Measurements from ENCODE around the gene LLGL2.

Gene LLGL2

DNA sequence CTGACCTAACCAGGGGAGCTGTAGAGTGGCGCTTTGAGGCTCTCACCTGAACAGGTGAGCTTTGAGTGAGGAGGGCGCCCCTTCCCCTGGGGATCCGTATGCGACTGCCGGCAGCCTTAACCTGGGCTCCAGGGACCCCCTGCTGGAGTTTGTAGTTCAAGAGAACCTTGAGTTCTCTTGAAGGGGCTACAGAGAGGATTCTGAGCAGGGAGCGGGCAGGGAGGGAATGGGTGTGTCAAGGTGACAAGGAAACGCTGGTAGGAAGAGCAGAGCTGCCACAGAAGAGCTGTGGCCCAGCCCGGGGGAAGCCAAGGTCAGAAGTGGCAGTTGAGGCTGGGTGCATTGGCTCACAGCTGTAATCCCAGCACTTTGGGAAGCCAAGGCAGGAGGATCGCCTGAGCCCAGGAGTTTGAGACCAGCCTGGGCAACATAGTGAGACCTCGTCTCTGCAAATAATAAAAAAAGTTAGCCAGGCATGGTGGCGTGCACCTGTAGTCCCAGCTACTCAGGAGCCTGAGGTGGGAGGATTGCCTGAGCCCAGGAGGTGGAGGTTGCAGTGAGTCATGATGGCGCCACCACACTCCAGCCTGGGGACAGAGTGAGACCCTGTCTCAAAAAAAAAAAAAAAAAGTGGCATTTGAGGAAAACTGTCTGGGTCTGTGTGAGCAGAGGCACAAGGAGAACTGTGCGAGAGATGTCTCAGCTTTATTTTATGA, 1.2 kb downstream of the LLGL2 start:
- TF ChIP-seq, protein P1, sequence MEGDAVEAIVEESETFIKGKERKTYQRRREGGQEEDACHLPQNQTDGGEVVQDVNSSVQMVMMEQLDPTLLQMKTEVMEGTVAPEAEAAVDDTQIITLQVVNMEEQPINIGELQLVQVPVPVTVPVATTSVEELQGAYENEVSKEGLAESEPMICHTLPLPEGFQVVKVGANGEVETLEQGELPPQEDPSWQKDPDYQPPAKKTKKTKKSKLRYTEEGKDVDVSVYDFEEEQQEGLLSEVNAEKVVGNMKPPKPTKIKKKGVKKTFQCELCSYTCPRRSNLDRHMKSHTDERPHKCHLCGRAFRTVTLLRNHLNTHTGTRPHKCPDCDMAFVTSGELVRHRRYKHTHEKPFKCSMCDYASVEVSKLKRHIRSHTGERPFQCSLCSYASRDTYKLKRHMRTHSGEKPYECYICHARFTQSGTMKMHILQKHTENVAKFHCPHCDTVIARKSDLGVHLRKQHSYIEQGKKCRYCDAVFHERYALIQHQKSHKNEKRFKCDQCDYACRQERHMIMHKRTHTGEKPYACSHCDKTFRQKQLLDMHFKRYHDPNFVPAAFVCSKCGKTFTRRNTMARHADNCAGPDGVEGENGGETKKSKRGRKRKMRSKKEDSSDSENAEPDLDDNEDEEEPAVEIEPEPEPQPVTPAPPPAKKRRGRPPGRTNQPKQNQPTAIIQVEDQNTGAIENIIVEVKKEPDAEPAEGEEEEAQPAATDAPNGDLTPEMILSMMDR (IDR thresholded peaks at IDR 0.05; ENCODE audit: insufficient read depth, low read length, missing control alignments): no peak
- no peak overlapping the region for H3K4me3 ChIP-seq (ENCODE audit: low read depth, low read length)
- POLR2A ChIA-PET: no interaction called here
- DNase-seq (ENCODE audit: low read depth, low spot score): no peak
- CTCF ChIA-PET: interaction anchor here (0.8 to 1.9 kb wide), 2 partner anchors 10 to 223 kb away, joined by 4 to 9 read pairs; partner anchors contain the start of gene TSEN54

DNA sequence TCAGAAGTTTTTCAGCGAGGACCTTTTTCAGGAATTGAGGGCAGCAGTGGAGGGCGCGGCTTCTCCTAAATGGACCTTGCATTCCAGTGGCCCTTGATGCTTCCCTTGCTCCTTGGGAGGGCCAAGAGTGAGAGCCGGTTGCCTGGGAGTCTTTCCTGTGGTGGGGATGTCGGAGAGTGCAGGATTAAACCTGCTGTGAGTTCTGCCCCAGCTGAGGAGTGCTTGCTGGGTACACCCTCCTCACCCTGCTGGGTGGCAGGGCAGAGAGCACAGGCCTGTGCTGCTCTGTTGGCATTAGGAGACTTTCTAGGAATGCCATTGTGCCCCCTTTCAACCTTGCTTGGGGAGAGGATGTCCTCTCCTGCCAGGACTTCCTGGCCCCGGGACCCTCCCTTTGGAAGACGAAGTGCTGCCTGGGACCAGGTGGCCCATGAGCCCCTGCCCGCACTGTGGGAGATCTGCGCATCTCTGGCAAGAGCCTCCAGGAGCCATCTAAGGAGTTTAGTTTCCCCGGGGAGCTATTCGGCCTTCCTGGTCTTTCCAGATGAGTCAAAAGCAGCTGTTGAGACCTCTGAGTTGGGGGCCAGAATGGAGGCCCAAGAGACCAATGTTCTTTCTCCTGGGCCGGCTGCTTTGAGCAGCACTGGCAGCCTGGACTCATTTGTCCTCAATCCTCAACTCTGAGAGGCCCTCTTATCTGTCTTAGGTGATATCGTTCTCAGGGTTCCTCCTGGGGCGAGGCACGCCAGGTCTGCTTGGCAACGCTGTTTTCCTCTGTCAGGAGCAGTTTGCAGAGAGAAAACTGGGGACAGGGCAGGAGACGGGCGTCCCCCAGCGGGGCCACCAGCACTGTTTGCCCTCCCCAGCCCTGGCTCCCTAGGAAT, 5.6 kb downstream of the LLGL2 start:
- POLR2A ChIA-PET: no interaction called here

DNA sequence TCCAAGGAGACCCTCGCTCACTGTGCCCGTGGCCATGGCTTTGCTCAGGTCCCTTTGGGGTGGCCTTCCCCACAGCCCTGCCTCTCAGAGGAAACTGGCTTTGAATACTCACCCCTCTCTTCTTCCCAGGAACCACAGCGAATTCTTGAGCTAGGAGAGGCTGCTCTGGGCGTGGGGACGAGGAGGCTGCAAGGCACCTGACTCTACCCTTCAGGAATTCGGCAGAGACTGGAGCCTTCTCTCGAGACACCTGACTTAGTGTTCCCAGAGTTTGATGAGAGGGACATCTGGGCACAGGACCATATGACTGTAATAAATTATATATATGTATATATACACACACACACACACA, 6.2 kb downstream of the LLGL2 start:
- ChIA-PET POLR2A (no interaction called here), CTCF (interaction anchor here (0.8 to 2.0 kb wide), 2 partner anchors 15 to 101 kb away, joined by 3 to 7 read pairs; partner anchors contain the start of gene TSEN54)
- TF ChIP-seq, protein P1 (IDR thresholded peaks at IDR 0.05; ENCODE audit: insufficient read depth, low read length, missing control alignments): no peak
- H3K4me3 ChIP-seq (ENCODE audit: low read depth, low read length): no peak overlapping the region
- no peak for DNase-seq (ENCODE audit: low read depth, low spot score)

More for the DNA sequence above, 5.6 kb downstream of the LLGL2 start:
- TF ChIP-seq, protein P1 (IDR thresholded peaks at IDR 0.05; ENCODE audit: insufficient read depth, low read length, missing control alignments): no peak
- no peak overlapping the region for H3K4me3 ChIP-seq (ENCODE audit: low read depth, low read length)
- CTCF ChIA-PET: interaction anchor here (2.0 kb wide), 1 partner anchor 14 kb away, joined by 7 read pairs; the partner anchor contains the start of gene TSEN54
- no peak for DNase-seq (ENCODE audit: low read depth, low spot score)

DNA sequence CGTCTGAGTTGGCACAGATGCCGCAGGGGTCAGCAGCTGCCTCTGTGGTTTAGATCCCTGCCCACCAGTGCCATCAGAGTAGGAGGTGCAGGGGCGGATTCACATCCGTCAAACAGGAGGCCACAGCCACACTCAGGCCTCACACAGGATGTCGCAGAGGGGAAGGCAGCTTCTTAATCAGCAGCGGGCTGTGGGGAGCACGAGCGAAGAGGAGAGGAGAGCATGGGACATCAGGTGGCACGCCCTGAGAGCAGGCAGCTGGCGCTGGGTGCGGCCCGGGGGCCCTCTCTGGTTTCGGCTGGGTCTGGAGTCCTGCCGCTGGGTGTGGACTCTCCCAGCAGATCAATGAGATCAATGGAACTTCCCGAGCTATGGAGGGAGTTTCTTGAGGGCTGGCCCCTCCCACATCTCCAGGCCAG, 9.6 kb downstream of the LLGL2 start:
- ChIA-PET CTCF (interaction anchor here (0.9 to 2.3 kb wide), 2 partner anchors 18 to 19 kb away, joined by 3 to 6 read pairs; partner anchors contain the start of gene TSEN54), POLR2A (interaction anchor here (0.7 kb wide), 1 partner anchor 18 kb away, joined by 3 read pairs; no protein-coding TSS in a partner anchor)
- TF ChIP-seq, protein P1 (IDR thresholded peaks at IDR 0.05; ENCODE audit: insufficient read depth, low read length, missing control alignments): no peak
- no peak overlapping the region for H3K4me3 ChIP-seq (ENCODE audit: low read depth, low read length)
- DNase-seq (ENCODE audit: low read depth, low spot score): no peak

DNA sequence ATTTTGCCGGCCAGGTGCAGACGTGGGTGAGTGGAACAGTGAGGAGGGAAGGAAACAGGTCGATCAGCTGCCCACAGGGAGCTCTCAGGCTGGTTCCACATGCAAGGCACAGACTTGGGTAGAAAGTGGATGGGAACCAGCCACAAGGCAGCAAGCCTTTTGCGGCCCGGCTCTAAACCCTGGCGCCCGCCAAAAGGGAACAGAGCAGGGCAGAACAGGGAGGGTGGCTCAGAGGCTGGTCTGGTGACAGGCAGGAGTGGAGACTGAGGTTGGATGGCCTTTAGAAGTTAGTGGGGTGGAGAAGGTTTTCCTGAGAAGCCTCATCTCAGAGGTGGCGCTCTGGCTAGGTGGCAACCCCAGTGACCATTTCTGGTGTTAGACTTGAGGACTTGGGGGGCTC, 10.4 kb downstream of the LLGL2 start:
- POLR2A ChIA-PET: no interaction called here
- no peak overlapping the region for H3K4me3 ChIP-seq (ENCODE audit: low read depth, low read length)
- no peak for DNase-seq (ENCODE audit: low read depth, low spot score)
- TF ChIP-seq, protein P1 (IDR thresholded peaks at IDR 0.05; ENCODE audit: insufficient read depth, low read length, missing control alignments): no peak
- CTCF ChIA-PET: no interaction called here

DNA sequence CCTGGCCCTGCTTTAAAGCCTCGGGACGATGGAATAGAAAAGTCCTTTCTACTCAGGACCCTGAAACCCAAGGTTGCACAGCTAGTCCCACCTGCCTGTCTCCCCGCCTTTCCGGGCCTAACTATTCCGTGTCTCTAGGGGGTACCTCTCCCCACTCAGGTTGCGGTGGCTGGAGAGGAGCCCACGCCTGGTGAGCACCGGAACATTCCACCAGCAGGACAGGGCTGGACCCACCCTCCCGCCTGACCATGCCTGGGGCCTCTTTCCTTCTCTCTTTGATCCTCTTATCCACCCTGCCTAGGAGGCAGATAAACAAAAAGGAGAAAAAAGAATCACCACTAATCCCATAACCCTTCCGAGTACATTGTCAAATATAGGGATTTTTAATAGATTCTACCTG, 10.9 kb downstream of the LLGL2 start:
- CTCF ChIA-PET: no interaction called here
- POLR2A ChIA-PET: no interaction called here
- no peak for DNase-seq (ENCODE audit: low read depth, low spot score)
- TF ChIP-seq, protein P1 (IDR thresholded peaks at IDR 0.05; ENCODE audit: insufficient read depth, low read length, missing control alignments): no peak
- no peak overlapping the region for H3K4me3 ChIP-seq (ENCODE audit: low read depth, low read length)
